NCI-H748 (cell line): ENCODE data around the gene SRP54.
"Not testable (repeated sequence)": the region's sequence is repeated elsewhere in the genome, so short reads cannot be mapped to it uniquely, and the experiment has no call there.

Experiments used
- DNase-seq: peaks from one replicate; lab custom pipeline; 2025; ENCODE audit not compliant: unreplicated experiment; lab: John Stamatoyannopoulos, UW

Gene SRP54

DNA sequence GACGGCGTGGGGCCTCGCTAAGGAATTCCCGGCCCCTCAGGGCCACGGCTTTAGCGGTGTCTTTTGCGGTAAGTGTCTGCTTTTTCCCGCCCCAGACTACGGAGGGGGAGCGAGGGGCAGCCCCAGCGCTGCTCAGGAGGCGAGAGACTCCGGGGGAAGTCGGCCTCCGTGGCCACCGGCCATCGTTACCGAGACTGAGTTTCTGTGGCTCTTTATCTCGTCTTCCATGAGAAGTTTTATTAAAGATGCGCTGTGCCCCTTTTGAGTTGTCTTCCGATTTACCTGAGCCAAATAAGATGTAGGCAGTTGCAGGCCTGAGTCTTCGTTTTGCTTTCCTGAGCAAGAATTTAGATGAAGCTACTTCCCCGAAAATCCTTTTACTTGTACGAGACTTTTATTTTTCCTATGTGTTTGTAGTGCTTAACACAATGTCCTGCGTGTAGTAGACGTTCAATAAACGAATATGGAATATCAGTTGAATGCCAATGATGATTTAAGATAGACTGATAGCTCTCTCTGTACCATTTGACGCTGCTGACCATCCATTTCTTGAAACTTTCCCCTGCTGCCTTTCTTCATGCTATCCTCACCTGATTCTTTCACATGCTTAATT is 462 bp downstream of the SRP54 start:
- DNase-seq = no peak

DNA sequence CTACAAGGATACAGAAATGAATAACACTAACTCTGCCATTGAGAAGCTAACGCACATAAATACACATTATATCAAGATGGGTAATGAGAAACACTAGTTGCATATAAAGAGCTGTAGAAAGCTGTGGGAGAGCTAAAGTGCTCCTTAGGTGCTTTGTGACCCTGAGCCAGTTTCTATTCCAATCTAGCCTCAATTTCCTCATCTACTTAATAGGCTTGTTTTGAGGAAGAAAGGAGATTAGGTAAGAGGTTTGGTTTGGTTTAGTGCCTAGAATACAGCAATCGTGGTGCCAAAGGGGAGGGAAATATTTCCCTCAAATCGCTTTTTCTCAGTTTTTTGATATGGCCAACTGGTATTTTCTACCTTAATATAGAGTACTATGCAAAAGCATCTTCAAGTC is 994 bp downstream of the SRP54 start:
- no peak for DNase-seq

DNA sequence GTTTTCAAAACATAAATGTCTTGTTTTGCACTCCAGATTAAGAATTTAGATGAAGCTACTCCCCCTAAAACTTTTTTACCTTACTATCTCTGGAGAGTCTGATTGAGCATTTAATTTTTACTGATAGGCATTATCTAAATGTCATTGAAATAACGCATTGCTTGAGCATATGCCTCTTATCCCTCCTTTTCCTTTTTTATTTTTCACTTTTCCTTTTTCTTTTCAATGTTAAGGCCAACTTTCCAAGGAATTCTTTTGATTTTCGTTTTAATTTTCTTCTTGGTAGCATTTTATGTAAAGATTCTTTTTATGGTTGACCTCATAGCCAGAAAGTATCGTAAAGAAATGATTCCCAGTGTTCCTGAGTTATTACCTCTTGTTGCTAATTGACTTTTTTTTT is 2.9 kb downstream of the SRP54 start:
- DNase-seq = no peak

DNA sequence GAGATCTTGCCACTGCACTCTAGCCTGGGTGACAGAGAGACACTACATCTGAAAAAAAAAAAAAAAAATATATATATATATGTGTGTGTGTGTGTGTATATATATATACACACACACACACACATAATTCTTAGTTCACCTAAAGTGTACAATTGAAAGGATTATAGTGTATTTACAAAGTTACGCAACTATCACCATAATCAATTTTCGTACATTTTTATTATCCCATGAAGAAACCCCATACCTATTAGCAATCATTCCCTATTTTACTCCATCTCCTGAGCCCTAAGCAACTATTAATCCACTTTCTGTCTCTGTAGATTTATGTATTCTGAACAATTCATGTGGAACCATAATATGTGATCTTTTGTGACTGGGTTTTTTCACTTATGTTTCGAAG is 4.4 kb downstream of the SRP54 start:
- DNase-seq = no peak

DNA sequence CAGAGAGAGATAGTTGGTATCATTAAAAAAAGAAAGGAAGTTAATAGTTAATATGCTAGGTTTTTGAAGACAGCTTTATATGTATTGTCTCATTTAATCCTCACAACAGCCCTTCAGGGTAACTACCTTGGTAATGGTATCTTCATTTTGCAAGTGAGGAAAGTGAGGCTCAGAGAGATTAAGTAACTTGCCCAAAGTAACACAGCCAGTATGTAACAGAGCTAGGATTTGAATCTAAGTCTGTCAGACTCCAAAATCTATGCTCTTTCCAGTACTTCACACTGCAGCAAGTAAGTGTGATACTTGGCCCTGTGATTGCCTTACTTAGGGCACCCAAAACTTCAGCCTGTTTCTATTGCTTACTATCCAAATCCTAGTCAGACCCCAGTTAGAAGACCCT is 7.0 kb downstream of the SRP54 start:
- no peak for DNase-seq

DNA sequence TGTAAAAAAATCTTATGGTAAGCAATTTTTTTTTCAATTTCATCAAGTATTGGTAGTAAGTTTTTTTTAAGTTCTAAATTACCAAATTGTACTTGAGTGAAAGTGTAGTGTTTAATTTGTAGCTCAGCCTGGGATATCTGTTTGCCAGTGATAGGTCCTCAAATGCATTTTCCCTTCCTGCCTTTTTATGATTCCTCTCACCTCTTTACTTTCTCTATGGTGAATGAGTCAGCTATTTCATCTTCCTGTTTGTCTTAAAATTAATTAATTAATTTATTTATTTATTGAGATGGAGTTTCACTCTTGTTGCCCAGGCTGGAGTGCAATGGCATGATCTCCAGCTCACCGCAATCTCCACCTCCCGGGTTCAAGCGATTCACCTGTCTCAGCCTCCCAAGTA is 10.6 kb downstream of the SRP54 start:
- DNase-seq = no peak

DNA sequence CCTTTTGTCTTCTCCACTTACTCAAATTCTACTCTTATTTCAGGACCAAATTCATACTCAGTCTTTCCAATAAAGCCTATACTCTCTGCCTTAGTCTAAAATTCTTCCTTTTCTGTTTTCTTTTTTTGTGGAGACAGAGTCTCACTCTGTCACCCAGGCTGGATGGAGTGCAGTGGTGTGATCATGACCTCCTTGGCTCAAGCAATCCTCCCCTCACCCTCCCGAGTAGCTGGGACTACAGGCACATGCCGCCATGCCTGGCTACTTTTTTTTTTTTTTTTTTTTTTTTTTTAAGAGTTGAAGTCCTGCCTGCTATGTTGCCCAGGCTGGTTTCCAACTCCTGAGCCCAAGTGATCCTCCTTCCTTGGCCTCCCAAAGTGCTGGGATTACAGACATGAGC is 11.9 kb downstream of the SRP54 start:
- DNase-seq = no peak

DNA sequence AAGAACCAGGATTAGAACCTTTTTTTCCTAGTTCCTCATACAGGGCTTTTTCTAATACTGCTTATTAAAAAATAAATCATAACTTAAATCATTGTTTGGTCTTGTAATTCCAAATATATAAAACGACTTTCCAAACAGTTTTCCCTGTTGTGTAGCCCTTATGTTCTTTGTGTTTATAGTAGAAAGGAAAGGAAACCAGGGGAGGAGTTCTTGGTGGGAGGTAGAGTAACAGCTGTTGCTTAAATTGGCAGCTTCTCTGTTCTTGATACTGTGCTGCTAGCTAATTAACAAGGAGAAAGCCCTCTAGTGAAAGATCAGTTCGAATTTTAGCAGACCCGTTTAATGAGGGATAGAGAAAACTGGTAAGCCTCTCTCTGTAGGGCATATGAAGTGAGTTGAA is 15.0 kb downstream of the SRP54 start:
- DNase-seq = no peak

DNA sequence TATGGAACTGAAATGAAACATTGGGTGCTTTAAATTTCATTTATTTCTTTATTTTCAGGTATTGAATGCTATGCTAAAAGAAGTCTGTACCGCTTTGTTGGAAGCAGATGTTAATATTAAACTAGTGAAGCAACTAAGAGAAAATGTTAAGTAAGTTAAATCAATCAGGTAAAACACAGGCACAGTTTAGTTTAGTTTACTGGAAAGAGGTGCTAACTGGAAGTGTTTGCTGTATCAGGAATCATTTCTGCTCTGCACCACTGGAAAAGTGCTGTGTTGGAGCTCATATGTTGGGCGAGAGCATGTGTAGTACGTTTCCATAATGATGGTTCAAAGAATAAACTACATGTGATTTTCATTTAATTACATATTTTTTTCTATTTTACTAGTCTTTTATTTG is 16.7 kb downstream of the SRP54 start:
- no peak for DNase-seq

DNA sequence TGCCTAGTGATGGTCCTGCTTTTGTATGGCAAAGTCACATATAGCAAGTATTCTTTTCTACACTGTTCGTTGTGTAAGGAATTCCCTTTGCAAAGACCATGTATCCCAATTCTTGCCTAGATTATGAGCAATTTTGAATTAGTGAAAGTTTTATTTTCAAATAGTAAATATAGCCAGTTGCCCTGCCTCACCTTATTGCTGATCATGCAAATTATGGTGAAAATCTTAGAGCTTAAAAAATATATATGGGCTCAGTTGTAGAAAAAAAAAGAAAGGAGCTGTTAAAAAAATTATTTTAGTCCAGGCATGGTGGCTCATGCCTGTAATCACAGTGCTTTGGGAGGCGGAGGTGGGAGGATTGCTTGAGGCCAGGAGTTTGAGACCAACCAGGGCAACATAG is 18.8 kb downstream of the SRP54 start:
- no peak for DNase-seq

DNA sequence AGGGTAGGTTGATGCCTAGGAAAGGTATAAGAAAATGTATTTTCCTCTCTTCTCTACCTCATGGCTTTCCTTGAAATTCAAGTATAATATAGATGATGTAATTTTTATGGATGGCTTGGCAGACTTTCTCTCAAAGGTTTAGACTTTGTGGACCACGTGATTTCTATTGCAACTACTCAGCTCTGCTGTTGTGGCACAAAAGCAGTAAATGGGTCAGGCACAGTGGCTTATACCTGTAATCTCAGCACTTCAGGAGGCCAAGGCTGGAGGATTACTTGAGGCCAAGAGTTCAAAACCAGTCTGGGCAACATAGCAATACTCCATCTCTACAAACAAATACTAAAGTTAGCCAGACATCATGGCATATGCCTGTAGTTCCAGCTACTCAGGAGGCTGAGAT is 22.0 kb downstream of the SRP54 start:
- no peak for DNase-seq

DNA sequence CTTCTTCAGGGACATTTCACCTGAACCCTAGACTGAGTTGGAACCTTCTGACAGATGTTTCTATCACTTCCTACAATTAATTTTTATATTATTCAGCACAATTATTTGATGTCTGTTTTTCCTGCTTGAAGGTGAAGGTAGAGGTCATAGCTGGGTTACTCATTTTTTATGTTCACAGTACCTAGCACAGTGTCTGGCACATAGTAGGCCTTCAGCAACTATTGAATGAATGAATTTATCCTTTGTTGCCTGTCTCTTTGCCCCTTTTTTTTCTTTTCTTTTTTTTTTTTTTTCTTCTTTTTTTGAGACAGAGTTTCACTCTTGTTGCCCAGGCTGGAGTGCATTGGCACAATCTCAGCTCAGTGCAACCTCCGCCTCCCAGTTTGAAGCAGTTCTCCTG is 33.8 kb downstream of the SRP54 start:
- DNase-seq = no peak

DNA sequence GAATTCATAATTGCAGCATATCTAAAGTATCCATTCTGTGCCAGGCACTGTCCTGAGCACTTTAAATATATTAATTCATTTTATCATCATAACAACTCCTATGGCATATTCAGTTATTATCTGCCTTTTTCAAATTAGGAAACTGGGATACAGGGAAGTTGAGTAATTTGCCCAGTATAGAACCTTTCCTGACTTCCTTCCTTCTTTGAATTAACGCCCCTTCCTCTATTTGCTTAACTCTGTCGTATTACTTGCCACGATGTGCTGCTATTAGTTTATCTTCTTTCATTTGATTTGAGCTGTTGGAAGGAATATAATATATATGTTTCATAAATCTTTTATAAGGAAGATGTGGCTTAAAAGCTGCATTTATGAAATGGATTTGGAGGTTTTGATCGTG is 37.9 kb downstream of the SRP54 start:
- DNase-seq = no peak

DNA sequence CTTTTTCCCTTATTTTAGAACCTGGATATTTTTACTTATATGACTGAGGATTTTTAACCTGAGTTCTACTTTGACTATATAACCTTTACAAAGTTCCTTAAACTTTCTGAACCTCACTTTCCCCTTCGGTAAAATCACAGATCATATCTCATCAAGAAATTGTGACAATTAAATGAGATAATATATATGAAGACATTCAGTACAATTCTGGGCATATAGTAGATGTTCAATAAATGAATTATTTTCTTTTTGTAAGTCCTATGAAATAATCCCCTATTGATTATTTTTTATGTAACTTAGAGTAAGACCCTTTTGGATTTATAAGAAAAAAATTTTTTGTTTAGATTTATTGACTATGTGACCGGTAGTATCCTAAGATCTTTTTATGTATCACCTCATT is 45.6 kb downstream of the SRP54 start:
- no peak for DNase-seq

DNA sequence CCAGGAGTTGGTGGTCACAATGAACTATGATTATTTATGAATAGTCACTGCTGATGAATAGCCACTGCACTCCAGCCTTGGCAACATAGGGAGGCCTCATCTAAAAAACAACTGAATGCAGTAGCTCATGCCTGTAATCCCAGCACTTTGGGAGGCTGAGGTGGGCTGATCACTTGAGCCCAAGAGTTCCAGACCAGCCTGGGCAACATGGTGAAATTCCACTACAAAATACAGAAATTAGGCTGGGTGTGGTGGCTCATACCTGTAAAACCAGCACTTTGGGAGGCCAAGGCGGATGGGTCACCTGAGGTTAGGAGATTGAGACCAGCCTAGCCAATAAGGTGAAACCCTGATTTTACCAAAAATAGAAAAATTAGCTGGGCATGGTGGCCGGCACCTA is 49.8 kb downstream of the SRP54 start:
- no peak for DNase-seq

DNA sequence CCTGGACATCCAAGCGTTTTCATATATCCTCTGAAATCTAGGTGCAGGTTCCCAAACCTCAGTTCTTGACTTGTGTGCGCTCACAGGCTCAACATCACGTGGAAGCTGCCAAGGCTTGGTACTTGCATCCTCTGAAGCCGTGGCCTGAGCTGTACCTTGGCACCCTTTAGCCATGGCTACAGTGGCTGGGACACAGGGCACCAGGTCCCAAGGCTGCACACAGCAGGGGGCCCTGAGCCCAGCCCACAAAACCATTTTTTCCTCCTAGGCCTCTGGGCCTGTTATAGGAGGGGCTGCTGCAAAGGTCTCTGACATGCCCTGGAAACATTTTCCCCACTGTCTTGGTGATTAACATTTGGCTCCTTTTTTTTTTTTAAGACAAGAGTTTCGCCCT is 51.6 kb downstream of the SRP54 start:
- no peak for DNase-seq

DNA sequence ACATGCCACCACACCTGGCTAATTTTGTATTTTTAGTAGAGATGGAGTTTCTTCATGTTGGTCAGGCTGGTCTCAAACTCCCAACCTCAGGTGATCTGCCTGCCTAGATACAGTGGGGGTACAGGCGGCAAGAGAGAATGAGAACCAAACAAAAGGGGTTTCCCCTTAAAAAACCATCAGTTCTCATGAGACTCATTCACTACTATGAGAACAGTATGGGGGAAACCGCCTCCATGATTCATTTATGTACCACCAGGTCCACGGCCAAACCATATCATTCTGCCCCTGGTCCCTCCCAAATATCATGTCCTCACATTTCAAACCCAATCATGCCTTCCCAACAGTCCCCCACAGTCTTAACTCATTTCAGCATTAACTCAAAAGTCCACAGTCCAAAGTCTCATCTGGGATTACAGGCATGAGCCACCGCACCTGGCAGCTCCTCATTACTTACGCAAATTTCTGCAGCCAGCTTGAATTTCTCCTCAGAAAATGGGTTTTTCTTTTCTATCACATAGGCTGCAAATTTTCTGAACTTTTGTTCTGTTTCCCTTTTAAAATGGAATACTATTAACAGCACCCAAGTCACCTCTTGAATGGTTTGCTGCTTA is 52.3 kb downstream of the SRP54 start:
- not testable (repeated sequence) for DNase-seq

DNA sequence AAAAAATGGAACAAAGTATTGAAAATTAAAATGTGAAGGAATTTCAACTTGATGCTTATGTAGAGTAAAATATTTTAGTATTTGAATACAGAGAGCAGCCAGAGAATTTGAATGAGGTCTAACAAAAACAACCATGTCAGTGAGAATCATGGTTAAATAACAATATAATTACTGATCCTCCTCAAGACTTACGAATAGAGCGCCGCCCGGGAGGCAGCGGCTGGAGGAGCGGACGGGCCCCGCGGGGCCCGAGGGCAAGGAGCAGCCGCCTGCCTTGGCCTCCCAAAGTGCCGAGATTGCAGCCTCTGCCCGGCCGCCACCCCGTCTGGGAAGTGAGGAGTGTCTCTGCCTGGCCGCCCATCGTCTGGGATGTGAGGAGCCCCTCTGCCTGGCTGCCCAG is 55.5 kb downstream of the SRP54 start:
- DNase-seq = not testable (repeated sequence)

DNA sequence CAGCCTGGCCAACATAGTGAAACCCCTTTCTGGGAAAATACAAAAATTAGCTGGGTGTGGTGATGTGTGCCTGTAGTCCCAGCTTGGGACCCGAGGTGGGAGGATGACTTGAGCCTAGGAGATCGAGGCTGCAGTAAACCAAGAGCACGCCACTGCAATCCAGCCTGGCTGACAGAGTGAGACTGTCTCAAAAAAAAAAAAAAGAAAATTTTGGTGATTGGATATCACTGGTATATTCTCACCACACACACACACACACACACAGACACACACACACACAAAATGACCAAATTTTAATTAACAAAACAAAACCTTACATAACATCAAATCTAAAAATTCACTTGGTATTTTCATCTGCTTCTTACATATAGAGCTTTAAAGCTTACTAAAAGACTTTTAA is 59.8 kb downstream of the SRP54 start:
- DNase-seq = no peak

DNA sequence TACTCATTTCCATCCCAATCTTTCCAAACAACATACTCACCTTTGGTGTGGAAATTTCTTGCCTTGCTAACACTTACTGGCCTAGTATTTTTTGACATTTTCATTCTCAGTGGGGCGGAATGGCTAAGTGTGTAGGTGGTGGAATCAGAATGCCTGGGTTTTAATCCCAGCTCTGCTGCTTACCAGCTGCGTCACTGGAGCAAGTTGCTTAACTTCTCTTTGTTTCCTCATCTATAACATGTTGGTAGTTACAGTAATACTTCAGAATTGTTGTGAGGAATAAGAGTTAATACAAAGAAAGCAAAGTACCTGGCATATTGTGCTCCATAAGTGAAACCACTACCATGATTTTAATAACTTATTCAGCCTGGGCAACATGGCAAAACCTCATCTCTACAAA is 60.3 kb downstream of the SRP54 start:
- DNase-seq = no peak

DNA sequence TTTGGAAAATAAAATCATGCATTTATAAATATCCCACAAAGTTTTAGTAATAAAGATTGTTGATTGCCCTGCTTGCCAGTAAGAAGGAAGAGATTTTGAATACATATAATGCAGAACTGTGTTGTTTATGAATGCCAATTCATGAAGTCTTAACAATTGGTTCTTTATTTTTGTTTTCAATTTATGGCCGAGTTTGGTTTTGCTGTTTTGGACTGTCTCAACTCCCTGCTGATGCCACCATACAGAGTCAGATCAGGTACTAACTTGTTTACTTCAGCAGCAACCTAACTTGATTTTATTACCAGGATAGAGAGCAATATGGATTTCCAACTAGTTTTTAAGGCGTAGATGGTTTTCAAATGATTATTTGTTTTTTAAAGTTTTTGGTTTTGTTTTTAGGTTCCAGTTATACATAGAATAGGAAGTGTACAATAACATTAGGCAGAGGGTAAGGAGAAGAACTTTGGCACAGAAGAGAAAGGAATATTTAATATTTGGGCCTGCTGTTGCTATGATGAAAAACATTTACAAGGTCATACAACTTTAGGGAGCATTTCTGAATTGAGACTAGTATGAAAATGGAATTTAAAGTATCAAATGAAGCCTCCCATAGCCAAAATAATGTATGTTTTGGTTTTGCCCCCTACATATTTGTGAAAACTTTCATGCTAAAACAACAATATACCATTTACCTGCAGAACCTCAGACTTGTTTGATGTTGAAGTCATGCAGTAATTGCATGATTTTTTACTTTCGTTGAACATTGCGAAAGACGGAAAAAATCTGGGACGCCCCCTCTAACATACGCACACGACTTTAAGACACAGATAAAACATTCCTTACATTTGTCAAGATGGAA is 62.4 kb downstream of the SRP54 start:
- DNase-seq = no peak

DNA sequence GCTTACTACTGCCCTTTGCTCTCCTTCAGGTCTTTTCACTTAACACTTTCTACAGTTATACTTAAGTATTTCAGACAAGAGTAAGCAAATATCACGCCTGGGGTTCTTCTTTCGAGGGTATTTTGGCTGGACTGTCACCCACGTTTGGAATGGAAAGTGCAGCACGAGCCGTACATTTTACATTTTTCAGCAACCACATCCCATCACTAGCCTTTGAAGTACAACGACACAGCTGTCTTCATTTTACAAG is 62.9 kb downstream of the SRP54 start:
- DNase-seq = no peak
